ENCODE data around the gene RAB39A. TPM values are rescaled to one million over a fixed set of nuclear protein-coding genes. Genes with fewer than 3 reads are reported as not detected.

RAB39A gene
- total RNA-seq, 4 donors from 2014 or later, result 0.13 to 0.95 (median 0.67) TPM; not detected in 1

DNA sequence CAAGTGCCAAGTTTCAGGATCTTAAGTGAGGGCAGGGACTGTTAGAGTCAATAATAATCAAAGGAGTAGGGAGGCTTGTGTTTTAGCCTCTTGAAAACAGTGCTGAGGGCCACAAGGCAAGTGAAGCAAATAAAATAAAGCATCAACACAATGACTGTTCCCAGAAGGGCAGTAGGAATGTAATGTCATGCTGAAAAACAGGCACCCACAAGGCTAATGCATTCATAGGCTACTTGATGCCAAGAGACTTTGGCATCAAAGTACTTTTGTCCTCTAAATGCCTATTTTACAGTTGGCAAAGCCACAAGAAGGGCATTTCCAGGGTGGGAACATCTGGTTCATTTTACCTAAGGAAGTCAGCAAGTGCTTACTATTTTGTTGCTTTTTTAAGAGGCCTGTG is 22.9 kb downstream of the RAB39A start:
- TF ChIP-seq, protein P1, sequence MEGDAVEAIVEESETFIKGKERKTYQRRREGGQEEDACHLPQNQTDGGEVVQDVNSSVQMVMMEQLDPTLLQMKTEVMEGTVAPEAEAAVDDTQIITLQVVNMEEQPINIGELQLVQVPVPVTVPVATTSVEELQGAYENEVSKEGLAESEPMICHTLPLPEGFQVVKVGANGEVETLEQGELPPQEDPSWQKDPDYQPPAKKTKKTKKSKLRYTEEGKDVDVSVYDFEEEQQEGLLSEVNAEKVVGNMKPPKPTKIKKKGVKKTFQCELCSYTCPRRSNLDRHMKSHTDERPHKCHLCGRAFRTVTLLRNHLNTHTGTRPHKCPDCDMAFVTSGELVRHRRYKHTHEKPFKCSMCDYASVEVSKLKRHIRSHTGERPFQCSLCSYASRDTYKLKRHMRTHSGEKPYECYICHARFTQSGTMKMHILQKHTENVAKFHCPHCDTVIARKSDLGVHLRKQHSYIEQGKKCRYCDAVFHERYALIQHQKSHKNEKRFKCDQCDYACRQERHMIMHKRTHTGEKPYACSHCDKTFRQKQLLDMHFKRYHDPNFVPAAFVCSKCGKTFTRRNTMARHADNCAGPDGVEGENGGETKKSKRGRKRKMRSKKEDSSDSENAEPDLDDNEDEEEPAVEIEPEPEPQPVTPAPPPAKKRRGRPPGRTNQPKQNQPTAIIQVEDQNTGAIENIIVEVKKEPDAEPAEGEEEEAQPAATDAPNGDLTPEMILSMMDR (IDR thresholded peaks at IDR 0.05), result no peak
- TF ChIP-seq POLR2A (IDR thresholded peaks at IDR 0.05), result no peak
- DNase-seq, result no peak
- Histone ChIP-seq H3K27me3 (no peaks in the 10 kb centered on the region), H3K4me3 (no peak overlapping the region), H3K4me1 (no peaks in the 10 kb centered on the region), H3K9me3 (no peaks in the 10 kb centered on the region), H3K36me3 (no peaks in the 10 kb centered on the region), H3K27ac (no peak overlapping the region)
- intact Hi-C loops (cut with DNase I), result no loop called here

DNA sequence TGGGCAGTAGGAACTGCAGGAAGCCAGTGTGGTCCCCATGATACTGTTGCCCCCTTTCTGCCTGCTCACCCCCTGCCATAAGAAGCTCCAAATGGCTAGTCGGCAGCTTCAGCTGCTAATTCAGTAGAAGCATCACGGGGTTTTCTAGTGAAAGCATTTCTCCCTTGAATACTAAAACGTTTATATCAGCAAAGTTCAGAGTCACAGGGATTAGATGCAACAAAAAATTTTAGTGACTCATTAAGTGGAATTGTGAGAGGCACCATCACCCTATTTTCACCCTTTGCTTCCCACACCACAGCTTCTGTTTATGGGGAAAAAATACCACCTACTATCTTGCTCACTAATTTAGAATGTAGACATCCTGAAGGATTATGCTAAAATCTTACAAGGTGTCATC is 25.2 kb downstream of the RAB39A start:
- peaks cover 0 to 5% (median 0%) of the 10 kb centered on the region in 4 donors for H3K27me3 ChIP-seq
- no peaks in the 10 kb centered on the region for H3K9me3 ChIP-seq
- no peak for TF ChIP-seq POLR2A (IDR thresholded peaks at IDR 0.05)
- TF ChIP-seq, protein P1 (IDR thresholded peaks at IDR 0.05), result no peak
- no peak overlapping the region for H3K4me3 ChIP-seq
- peaks cover 0 to 4% (median 0%) of the 10 kb centered on the region in 3 donors for H3K4me1 ChIP-seq
- no peak overlapping the region for H3K27ac ChIP-seq
- intact Hi-C loops (cut with DNase I), result no loop called here
- H3K36me3 ChIP-seq, result no peaks in the 10 kb centered on the region
- no peak for DNase-seq
- WGBS, 2 donors, result 37 to 44% methylated on average over 3 of the region's 3 CpGs

DNA sequence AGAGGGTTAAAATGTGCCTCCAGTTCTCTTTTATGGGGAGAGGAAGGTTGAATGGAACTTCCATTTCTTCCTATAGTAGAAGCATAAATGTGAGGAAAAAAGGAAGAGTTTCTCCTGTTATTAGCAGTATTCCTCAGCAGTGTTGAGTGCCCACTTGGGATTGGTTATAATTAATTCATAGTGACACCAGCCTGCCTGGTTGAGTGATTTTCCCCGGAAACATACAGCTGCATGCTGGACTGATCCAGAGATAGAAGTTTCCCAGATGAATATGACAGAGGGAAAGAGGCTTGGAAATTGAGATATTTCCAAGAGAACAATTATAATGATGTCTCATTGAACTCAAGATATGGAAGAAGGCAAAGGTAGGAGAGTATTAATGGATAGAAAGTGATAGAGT is 28.3 kb downstream of the RAB39A start:
- Histone ChIP-seq H3K27me3 (peaks cover 0 to 5% (median 0%) of the 10 kb centered on the region in 4 donors), H3K36me3 (no peaks in the 10 kb centered on the region), H3K27ac (no peak overlapping the region), H3K4me3 (no peak overlapping the region), H3K4me1 (peaks cover 0 to 4% (median 0%) of the 10 kb centered on the region in 3 donors), H3K9me3 (no peaks in the 10 kb centered on the region)
- 50 to 83% methylated on average over 1 of the region's 1 CpG for WGBS, 2 donors
- no peak for DNase-seq
- intact Hi-C loops (cut with DNase I), result no loop called here
- no peak for TF ChIP-seq POLR2A (IDR thresholded peaks at IDR 0.05)
- TF ChIP-seq, protein P1 (IDR thresholded peaks at IDR 0.05), result no peak

DNA sequence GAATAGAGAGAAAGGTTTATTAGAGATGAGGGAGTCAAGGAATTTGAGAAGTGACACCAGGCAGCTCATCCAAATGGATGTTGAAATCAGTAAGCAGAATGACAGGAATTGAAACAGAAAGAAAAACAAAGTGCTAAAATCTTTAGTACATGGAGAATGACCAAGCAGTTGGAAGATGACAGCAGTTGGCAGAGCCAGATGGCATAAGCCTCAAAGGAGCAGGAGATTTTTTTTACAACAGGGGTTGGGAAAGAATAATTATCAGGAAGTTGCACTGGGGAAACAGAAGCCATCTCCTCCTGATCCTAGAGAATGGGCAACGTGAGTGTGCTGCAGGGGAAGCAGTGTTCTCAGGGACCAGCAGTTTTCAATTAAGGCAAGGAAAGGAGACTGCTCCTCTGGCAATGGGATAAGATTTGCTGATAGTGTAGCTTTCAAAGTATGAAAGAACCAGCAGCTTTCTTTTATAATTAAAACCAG is 28.9 kb downstream of the RAB39A start:
- no peak overlapping the region for H3K27ac ChIP-seq
- no peak for DNase-seq
- H3K27me3 ChIP-seq, result peaks cover 0 to 5% (median 0%) of the 10 kb centered on the region in 4 donors
- 0 to 5% methylated on average over 1 of the region's 1 CpG for WGBS, 2 donors
- H3K4me1 ChIP-seq, result peaks cover 0 to 4% (median 0%) of the 10 kb centered on the region in 3 donors
- no peak overlapping the region for H3K4me3 ChIP-seq
- no peak for TF ChIP-seq POLR2A (IDR thresholded peaks at IDR 0.05)
- no peaks in the 10 kb centered on the region for H3K36me3 ChIP-seq
- no peaks in the 10 kb centered on the region for H3K9me3 ChIP-seq
- intact Hi-C loops (cut with DNase I), result no loop called here

DNA sequence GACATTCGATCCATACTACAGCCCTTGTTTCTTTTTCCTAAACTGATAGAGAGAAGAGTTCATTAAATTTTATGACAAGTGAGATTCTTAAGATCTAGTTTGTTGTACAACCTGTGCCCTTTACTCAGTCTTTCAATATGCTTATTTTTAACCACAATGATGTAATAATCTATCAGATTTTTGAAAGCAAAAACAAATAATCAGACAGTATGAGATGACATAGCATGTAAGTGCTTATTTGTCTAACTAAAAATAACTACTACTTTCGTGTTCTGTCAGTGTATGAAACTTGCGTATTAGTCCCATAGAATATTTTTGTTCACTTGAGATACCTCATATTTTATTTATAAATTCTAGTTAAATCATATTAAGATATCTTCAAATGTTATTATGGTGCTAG is 33.2 kb downstream of the RAB39A start:
- H3K27ac ChIP-seq, result no peak overlapping the region
- H3K4me3 ChIP-seq, result no peak overlapping the region
- no peak for DNase-seq
- no peak for TF ChIP-seq POLR2A (IDR thresholded peaks at IDR 0.05)
- intact Hi-C loops (cut with DNase I), result no loop called here
- H3K4me1 ChIP-seq, result peaks cover 0 to 4% (median 0%) of the 10 kb centered on the region in 3 donors
- 57 to 65% methylated on average over 3 of the region's 3 CpGs for WGBS, 2 donors
- H3K27me3 ChIP-seq, result peaks cover 0 to 5% (median 0%) of the 10 kb centered on the region in 4 donors
- no peaks in the 10 kb centered on the region for H3K36me3 ChIP-seq
- H3K9me3 ChIP-seq, result no peaks in the 10 kb centered on the region

DNA sequence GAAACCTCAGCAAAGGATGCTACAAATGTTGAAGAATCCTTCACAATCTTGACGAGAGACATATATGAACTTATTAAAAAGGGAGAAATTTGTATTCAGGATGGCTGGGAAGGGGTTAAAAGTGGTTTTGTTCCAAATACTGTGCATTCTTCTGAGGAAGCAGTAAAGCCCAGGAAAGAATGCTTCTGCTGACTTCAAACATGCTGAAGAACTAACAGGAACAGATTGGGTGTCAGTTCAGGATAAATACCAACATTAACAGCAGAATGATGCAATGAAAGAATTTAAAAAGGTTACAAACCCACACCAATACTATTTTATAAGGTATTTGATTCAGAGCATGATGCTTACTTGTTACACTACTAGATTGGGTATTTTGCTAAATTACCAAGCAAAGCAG is 33.9 kb downstream of the RAB39A start:
- Histone ChIP-seq H3K27ac (no peak overlapping the region), H3K27me3 (peaks cover 0 to 5% (median 0%) of the 10 kb centered on the region in 4 donors), H3K4me3 (no peak overlapping the region), H3K4me1 (peaks cover 0 to 3% (median 0%) of the 10 kb centered on the region in 3 donors), H3K9me3 (no peaks in the 10 kb centered on the region), H3K36me3 (no peaks in the 10 kb centered on the region)
- WGBS, 2 donors, result 81 to 84% methylated on average over 1 of the region's 1 CpG
- TF ChIP-seq, protein P1 (IDR thresholded peaks at IDR 0.05), result no peak
- no peak for TF ChIP-seq POLR2A (IDR thresholded peaks at IDR 0.05)
- intact Hi-C loops (cut with DNase I), result no loop called here
- DNase-seq, result no peak

Data from esophagus squamous epithelium (tissue), 5 donors.